IMR-90 (cell line): Measurements from ENCODE around the gene SETDB1. TPM values are rescaled to one million over a fixed set of nuclear protein-coding genes. Genes with fewer than 3 reads are reported as not detected.
A peak's percentile ranks its signal among the peaks of the same experiment; 100 is the strongest.

Experiments used
- ATAC-seq: fragments of 200-7000 bp; cut with Tn5 transposase; 2 replicates; pipeline ENCODE4 v1.9.1; 2020; ENCODE audit warnings: low read depth, mild to moderate bottlenecking, moderate library complexity
- BruUV-seq: library from RNA; stranded (reverse); fragments of 400-500 nt; replicated peaks from 2 replicates; lab custom pipeline; 2021; lab: Mats Ljungman, UMichigan
- CTCF ChIA-PET: fragments of 300-600 bp; formaldehyde crosslinking; extraction: SDS; loops from one replicate; lab custom pipeline; 2021; ENCODE audit warnings: antibody characterized with exemption; lab: Yijun Ruan, JAX
- POLR2A ChIA-PET: fragments of 300-600 bp; sonication (Branson Sonifier 250); formaldehyde crosslinking; loops from one replicate; lab custom pipeline; 2022; ENCODE audit warnings: antibody characterized with exemption; ENCODE audit not compliant: unreplicated experiment; lab: Charles Lee
- DNase-seq: peaks from one replicate; pipeline ENCODE4 v3.0.0; 2013
- H2AFZ ChIP-seq: replicated peaks from 2 replicates; pipeline ENCODE3; 2013; ENCODE audit warnings: low read length, mild to moderate bottlenecking; ENCODE audit not compliant: poor library complexity
- H2AK5ac ChIP-seq: 2 replicates; pipeline ENCODE4 v1.6.1; 2013; ENCODE audit warnings: low read depth, low read length, inconsistent platforms
- H2AK9ac ChIP-seq: replicated peaks from 2 replicates; pipeline ENCODE3; 2013; ENCODE audit warnings: mild to moderate bottlenecking, low read depth, low read length, moderate library complexity; ENCODE audit not compliant: poor library complexity
- H2BK120ac ChIP-seq: 2 replicates; pipeline ENCODE4 v1.6.1; 2013; ENCODE audit warnings: low read depth, low read length, inconsistent platforms
- H2BK15ac ChIP-seq: 3 replicates; pipeline ENCODE4 v1.6.1; 2013; ENCODE audit warnings: low read depth, low read length, inconsistent platforms
- H2BK20ac ChIP-seq: 2 replicates; pipeline ENCODE4 v1.6.1; 2013; ENCODE audit warnings: low read depth, mild to moderate bottlenecking, inconsistent platforms, low read length, moderate library complexity
- H2BK5ac ChIP-seq: 2 replicates; pipeline ENCODE4 v1.6.1; 2013; ENCODE audit warnings: mild to moderate bottlenecking, low read depth, low read length, inconsistent platforms; ENCODE audit not compliant: poor library complexity, severe bottlenecking
- H3K14ac ChIP-seq: replicated peaks from 2 replicates; pipeline ENCODE4 v1.6.1; 2013; ENCODE audit warnings: low read depth, low read length, inconsistent platforms
- H3K18ac ChIP-seq: 2 replicates; pipeline ENCODE4 v1.6.1; 2013; ENCODE audit warnings: low read depth, low read length, control low read depth
- H3K23ac ChIP-seq: 2 replicates; pipeline ENCODE4 v1.6.1; 2013; ENCODE audit warnings: low read depth, low read length, inconsistent platforms
- H3K27ac ChIP-seq: 2 replicates; pipeline ENCODE4 v1.5.1; 2013; ENCODE audit warnings: mild to moderate bottlenecking, control low read depth, low read length; ENCODE audit not compliant: insufficient read depth
- H3K27me3 ChIP-seq: 2 replicates; pipeline ENCODE4 v1.6.1; 2013; ENCODE audit warnings: low read length; ENCODE audit not compliant: control insufficient read depth, insufficient read depth
- H3K36me3 ChIP-seq: 2 replicates; pipeline ENCODE4 v1.6.1; 2013; ENCODE audit warnings: low read length, mixed read lengths; ENCODE audit not compliant: control insufficient read depth, insufficient read depth
- H3K4ac ChIP-seq: 2 replicates; pipeline ENCODE4 v1.6.1; 2013; ENCODE audit warnings: low read depth, low read length, inconsistent platforms
- H3K4me1 ChIP-seq: 2 replicates; pipeline ENCODE4 v1.6.1; 2013; ENCODE audit warnings: low read length, mixed read lengths; ENCODE audit not compliant: control insufficient read depth, insufficient read depth
- H3K4me2 ChIP-seq: 2 replicates; pipeline ENCODE4 v1.6.1; 2013; ENCODE audit warnings: low read depth, mild to moderate bottlenecking, control low read depth, low read length, moderate library complexity
- H3K4me3 ChIP-seq: 2 replicates; pipeline ENCODE4 v1.5.1; 2013; ENCODE audit warnings: low read depth, mild to moderate bottlenecking, control low read depth, low read length, moderate library complexity; ENCODE audit not compliant: insufficient read depth
- H3K56ac ChIP-seq: 2 replicates; pipeline ENCODE4 v1.6.1; 2013; ENCODE audit warnings: low read length, inconsistent platforms; ENCODE audit not compliant: insufficient read depth; ENCODE audit errors: extremely low read depth
- H3K79me1 ChIP-seq, 2 experiments: 2 replicates each; pipeline ENCODE4 v1.6.1; 2013; ENCODE audit warnings: low read length in 2 of 2, inconsistent platforms in 1 of 2, low read depth in 1 of 2
- H3K9ac ChIP-seq: 2 replicates; pipeline ENCODE4 v1.6.1; 2013; ENCODE audit warnings: low read depth, low read length, control low read depth
- H3K9me1 ChIP-seq: 2 replicates; pipeline ENCODE4 v1.6.1; 2013; ENCODE audit warnings: low read length, inconsistent platforms; ENCODE audit not compliant: insufficient read depth
- H3K9me3 ChIP-seq: 2 replicates; pipeline ENCODE4 v1.6.1; 2013; ENCODE audit warnings: low read length; ENCODE audit not compliant: control insufficient read depth, insufficient read depth
- H4K20me1 ChIP-seq: 2 replicates; pipeline ENCODE4 v1.6.1; 2013; ENCODE audit warnings: low read length, inconsistent platforms; ENCODE audit not compliant: insufficient read depth
- H4K5ac ChIP-seq: 2 replicates; pipeline ENCODE4 v1.6.1; 2013; ENCODE audit warnings: mild to moderate bottlenecking, low read depth, low read length, control low read depth
- H4K8ac ChIP-seq, 2 experiments: 2 replicates each; pipeline ENCODE4 v1.6.1; 2013; ENCODE audit warnings: low read depth in 2 of 2, low read length in 2 of 2, control low read depth in 1 of 2, inconsistent platforms in 1 of 2
- H4K91ac ChIP-seq: 2 replicates; pipeline ENCODE4 v1.6.1; 2013; ENCODE audit warnings: low read depth, low read length, inconsistent platforms; ENCODE audit not compliant: insufficient read depth
- CHD1 ChIP-seq: IDR thresholded peaks from 2 replicates; pipeline ENCODE4 v1.6.1; 2012; ENCODE audit warnings: low read depth, low read length, improper control_type of control experiment
- FOS ChIP-seq: fragments of 150-350 bp; IDR thresholded peaks from 2 replicates; pipeline ENCODE4 v1.6.1; 2016; ENCODE audit warnings: low read depth, low read length
- MAFK ChIP-seq: IDR thresholded peaks from 2 replicates; pipeline ENCODE4 v1.6.1; 2012; ENCODE audit warnings: low read depth, low read length, improper control_type of control experiment
- MAZ ChIP-seq: IDR thresholded peaks from 2 replicates; pipeline ENCODE4 v1.6.1; 2012; ENCODE audit warnings: low read depth, mild to moderate bottlenecking, low read length, improper control_type of control experiment, moderate library complexity, borderline replicate concordance
- MXI1 ChIP-seq: IDR thresholded peaks from 2 replicates; pipeline ENCODE4 v1.6.1; 2012; ENCODE audit warnings: low read depth, mild to moderate bottlenecking, low read length, moderate library complexity, borderline replicate concordance
- NFE2L2 ChIP-seq: fragments of 150-350 bp; IDR thresholded peaks from 2 replicates; pipeline ENCODE4 v1.6.1; 2016; ENCODE audit warnings: low read depth, mild to moderate bottlenecking, low read length
- POLR2A ChIP-seq: IDR thresholded peaks from 2 replicates; pipeline ENCODE4 v1.6.1; 2012; ENCODE audit warnings: mild to moderate bottlenecking, low read depth, low read length
- RAD21 ChIP-seq: IDR thresholded peaks from 2 replicates; pipeline ENCODE4 v1.6.1; 2012; ENCODE audit warnings: low read length, improper control_type of control experiment
- RCOR1 ChIP-seq: IDR thresholded peaks from 2 replicates; pipeline ENCODE4 v1.6.1; 2012; ENCODE audit warnings: mild to moderate bottlenecking, low read length, improper control_type of control experiment; ENCODE audit not compliant: insufficient replicate concordance
- RFX5 ChIP-seq: IDR thresholded peaks from 2 replicates; pipeline ENCODE4 v1.8.0; 2012; ENCODE audit warnings: low read depth, mild to moderate bottlenecking, low read length, moderate library complexity
- SMC3 ChIP-seq: fragments of 150-350 bp; IDR thresholded peaks from 2 replicates; pipeline ENCODE4 v1.6.1; 2016; ENCODE audit warnings: low read depth, mild to moderate bottlenecking, antibody characterized with exemption, low read length, moderate library complexity
- WGBS, 2 experiments: methylation state at CpG; one replicate each; pipeline versions ENCODE4 v1.1.5 to v1.1.7; 2013; ENCODE audit warnings: missing lambda C conversion rate in 2 of 2; ENCODE audit not compliant: insufficient read length in 1 of 2; ENCODE audit errors: extremely low coverage in 2 of 2; 5-methylcytosine and 5-hydroxymethylcytosine counted together
- dilution Hi-C: fragments of 300-500 bp; cut with HindIII; formaldehyde crosslinking; loops from one replicate; pipeline ENCODE4 v1.14.3; 2018; ENCODE audit warnings: low sequenced_read_pairs; ENCODE audit not compliant: unreplicated experiment
- in situ Hi-C: fragments of 300-500 bp; cut with MboI; formaldehyde crosslinking; loops from 3 replicates; pipeline ENCODE4 v1.14.3; 2019; ENCODE audit warnings: low sequenced_read_pairs, inconsistent platforms, mixed read lengths
- intact Hi-C: fragments of 100-400 bp; cut with micrococcal nuclease; formaldehyde crosslinking; loops from 2 replicates; pipeline ENCODE4 v1.10.0; 2022
- polyA plus RNA-seq, 3 experiments: library from polyadenylated mRNA; depleted of rRNA; stranded (reverse); fragments of >200 nt; gene quantifications; 2 replicates each; pipeline ENCODE4 v1.2.3, GENCODE V29; 2012; ENCODE audit warnings: low replicate concordance in 1 of 3
- total RNA-seq: library from RNA; depleted of rRNA; stranded (reverse); fragments of >200 nt; gene quantifications from 2 replicates; pipeline ENCODE4 v1.2.3, GENCODE V29; 2012
- TF ChIP-seq, protein P1 (sequence below): conservative IDR thresholded peaks from 2 replicates; pipeline ENCODE4 v1.5.1; 2012; ENCODE audit warnings: mild to moderate bottlenecking, low read depth, low read length, improper control_type of control experiment
- TF ChIP-seq, protein P2 (sequence below): fragments of 150-350 bp; IDR thresholded peaks from 2 replicates; pipeline ENCODE4 v1.6.1; 2016; ENCODE audit warnings: low read depth, mild to moderate bottlenecking, low read length, moderate library complexity, borderline replicate concordance
- TF ChIP-seq, protein P3 (sequence below): fragments of 150-350 bp; IDR thresholded peaks from 2 replicates; pipeline ENCODE4 v1.6.1; 2017; ENCODE audit warnings: mild to moderate bottlenecking, antibody characterized with exemption, low read length, low read depth

The SETDB1 gene
- total and polyA plus RNA-seq, 2 of the 4 experiments (the other 2 are of a cell fraction): 18.7 to 22.9 TPM

DNA sequence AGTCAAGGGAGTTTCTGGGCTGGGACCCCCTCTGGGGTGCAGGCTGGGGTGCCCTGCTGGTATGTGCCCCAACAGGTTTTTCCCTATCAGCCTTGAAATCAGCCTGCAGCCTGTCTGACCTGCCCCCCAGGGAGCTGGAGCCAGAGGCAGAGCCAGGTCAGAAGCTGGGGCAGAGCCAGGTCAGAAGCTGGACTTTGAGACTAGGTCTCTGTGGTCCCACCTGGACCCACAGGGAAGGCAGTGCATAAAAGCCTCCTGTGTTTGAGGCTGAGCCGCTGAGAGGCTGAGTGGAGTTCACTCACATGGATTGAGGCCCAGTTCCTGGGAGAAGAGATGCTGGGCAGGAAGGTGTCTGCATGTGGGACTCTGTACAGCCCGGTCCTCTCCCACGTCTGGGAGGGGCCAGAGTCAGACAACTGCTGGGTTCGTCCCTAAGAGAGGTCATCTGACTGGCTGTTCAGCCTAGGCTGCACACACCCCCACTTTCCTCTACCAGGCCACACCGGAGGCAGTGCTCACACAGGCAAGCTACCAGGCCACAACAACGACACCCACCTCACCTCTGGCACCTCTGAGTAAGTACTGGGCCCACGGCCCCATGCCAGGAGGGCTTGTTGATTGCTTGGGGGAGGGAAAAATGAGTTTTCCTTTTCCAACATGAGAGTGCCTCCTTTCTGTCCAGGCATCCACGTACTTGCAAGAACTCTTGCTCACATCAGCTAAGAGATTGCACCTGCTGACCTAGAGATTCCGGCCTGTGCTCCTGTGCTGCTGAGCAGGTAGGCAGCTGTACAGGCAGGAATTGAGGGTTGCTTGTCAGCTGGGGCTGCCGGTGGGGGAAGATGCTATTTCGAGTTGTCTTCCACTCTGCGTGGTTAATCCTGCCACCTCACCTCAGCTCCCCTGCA lies 55.9 kb downstream of the SETDB1 start, which contains the start of gene ANXA9:
TSS of gene ANXA9 (plus strand) at position 488 of the 908 bp plus-strand sequence. CDS start 814 bp downstream, outside the sequence.
- DNase-seq (no peak), ATAC-seq (peak; percentile 28; the same call in 1 of the 2 replicates)
- Histone ChIP-seq H3K79me1 (peaks cover 0 to 4% of the 10 kb centered on the region in 2 experiments; a peak in 1 of 4 replicates), H3K4me2 (no peak within 1 kb of the TSS), H3K23ac (no peak within 1 kb of the TSS), H2BK5ac (no peak within 1 kb of the TSS), H3K9ac (no peak within 1 kb of the TSS), H2BK120ac (no peak within 1 kb of the TSS), H2AFZ (peak within 1 kb of the TSS; percentile 84), H4K91ac (no peak within 1 kb of the TSS), H3K9me1 (peaks cover 10% of the 10 kb centered on the region), H4K20me1 (no peaks in the 10 kb centered on the region), H3K14ac (no peak within 1 kb of the TSS), H2BK20ac (no peak within 1 kb of the TSS), H3K27me3 (peaks cover 5% of the 10 kb centered on the region; the same call in 1 of the 2 replicates), H4K5ac (no peak within 1 kb of the TSS; the same call in 1 of the 2 replicates), H3K18ac (no peak within 1 kb of the TSS), H3K56ac (no peak within 1 kb of the TSS), H3K4ac (no peak within 1 kb of the TSS; the same call in 1 of the 2 replicates), H2AK9ac (peak within 1 kb of the TSS; percentile 73), H2BK15ac (no peak within 1 kb of the TSS), H3K4me1 (peaks cover 20% of the 10 kb centered on the region), H3K4me3 (no peak within 1 kb of the TSS), H4K8ac (peak within 1 kb of the TSS in 1 of 2 experiments; percentile 23; a peak in 1 of 4 replicates), H3K9me3 (no peaks in the 10 kb centered on the region), H3K27ac (no peak within 1 kb of the TSS), H3K36me3 (no peaks in the 10 kb centered on the region), H2AK5ac (no peak within 1 kb of the TSS)
- no CpG with 5 or more reads among the region's 12 CpGs for WGBS, 2 experiments
- in situ Hi-C loops (no loop called here), intact Hi-C loops (no loop called here), dilution Hi-C loops (no loop called here)
- POLR2A ChIA-PET: no interaction called here
- CTCF ChIA-PET: interaction anchor here (1.9 kb wide), 1 partner anchor 24 kb away, joined by 4 read pairs; the partner anchor contains the start of gene MINDY1
- TF ChIP-seq, protein P1, sequence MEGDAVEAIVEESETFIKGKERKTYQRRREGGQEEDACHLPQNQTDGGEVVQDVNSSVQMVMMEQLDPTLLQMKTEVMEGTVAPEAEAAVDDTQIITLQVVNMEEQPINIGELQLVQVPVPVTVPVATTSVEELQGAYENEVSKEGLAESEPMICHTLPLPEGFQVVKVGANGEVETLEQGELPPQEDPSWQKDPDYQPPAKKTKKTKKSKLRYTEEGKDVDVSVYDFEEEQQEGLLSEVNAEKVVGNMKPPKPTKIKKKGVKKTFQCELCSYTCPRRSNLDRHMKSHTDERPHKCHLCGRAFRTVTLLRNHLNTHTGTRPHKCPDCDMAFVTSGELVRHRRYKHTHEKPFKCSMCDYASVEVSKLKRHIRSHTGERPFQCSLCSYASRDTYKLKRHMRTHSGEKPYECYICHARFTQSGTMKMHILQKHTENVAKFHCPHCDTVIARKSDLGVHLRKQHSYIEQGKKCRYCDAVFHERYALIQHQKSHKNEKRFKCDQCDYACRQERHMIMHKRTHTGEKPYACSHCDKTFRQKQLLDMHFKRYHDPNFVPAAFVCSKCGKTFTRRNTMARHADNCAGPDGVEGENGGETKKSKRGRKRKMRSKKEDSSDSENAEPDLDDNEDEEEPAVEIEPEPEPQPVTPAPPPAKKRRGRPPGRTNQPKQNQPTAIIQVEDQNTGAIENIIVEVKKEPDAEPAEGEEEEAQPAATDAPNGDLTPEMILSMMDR: no peak
- TF ChIP-seq MXI1 (no peak), POLR2A (no peak), SMC3 (no peak), RCOR1 (no peak), FOS (no peak), NFE2L2 (no peak), RFX5 (no peak), MAZ (no peak), CHD1 (no peak), MAFK (no peak), RAD21 (no peak)
- TF ChIP-seq, protein P2, sequence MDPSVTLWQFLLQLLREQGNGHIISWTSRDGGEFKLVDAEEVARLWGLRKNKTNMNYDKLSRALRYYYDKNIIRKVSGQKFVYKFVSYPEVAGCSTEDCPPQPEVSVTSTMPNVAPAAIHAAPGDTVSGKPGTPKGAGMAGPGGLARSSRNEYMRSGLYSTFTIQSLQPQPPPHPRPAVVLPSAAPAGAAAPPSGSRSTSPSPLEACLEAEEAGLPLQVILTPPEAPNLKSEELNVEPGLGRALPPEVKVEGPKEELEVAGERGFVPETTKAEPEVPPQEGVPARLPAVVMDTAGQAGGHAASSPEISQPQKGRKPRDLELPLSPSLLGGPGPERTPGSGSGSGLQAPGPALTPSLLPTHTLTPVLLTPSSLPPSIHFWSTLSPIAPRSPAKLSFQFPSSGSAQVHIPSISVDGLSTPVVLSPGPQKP: no peak
- TF ChIP-seq, protein P3, sequence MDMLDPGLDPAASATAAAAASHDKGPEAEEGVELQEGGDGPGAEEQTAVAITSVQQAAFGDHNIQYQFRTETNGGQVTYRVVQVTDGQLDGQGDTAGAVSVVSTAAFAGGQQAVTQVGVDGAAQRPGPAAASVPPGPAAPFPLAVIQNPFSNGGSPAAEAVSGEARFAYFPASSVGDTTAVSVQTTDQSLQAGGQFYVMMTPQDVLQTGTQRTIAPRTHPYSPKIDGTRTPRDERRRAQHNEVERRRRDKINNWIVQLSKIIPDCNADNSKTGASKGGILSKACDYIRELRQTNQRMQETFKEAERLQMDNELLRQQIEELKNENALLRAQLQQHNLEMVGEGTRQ: no peak
- no TSS peak for BruUV-seq
